Measurements from ENCODE around the gene TMEM101. TPM values are rescaled to one million over a fixed set of nuclear protein-coding genes. Genes with fewer than 3 reads are reported as not detected.

TMEM101 gene
- total RNA-seq, 2 donors from 2014 or later = 48.0 to 51.6 TPM

- no peak for DNase-seq (ENCODE audit: low spot score)
- no peak overlapping the region for H3K27ac ChIP-seq
- H3K27me3 ChIP-seq (replicated peaks; ENCODE audit: insufficient read depth) = no peaks in the 10 kb centered on the region
- TF ChIP-seq POLR2AphosphoS5 (IDR thresholded peaks at IDR 0.05) = no peak
- no peak for TF ChIP-seq CTCF (IDR thresholded peaks at IDR 0.05)
- TF ChIP-seq POLR2A (IDR thresholded peaks at IDR 0.05) = no peak
- intact Hi-C loops (cut with DNase I) = no loop called here
- H3K9me3 ChIP-seq = no peaks in the 10 kb centered on the region
- no peaks in the 10 kb centered on the region for H3K4me1 ChIP-seq (replicated peaks)
- WGBS = 75% methylated on average over 7 of the region's 7 CpGs
- H3K4me3 ChIP-seq = no peak overlapping the region
- H3K36me3 ChIP-seq = no peaks in the 10 kb centered on the region
Observed at GRCh38 chr17:43979011-43979410, 35.8 kb downstream of the TMEM101 start.

GRCh38 chr17:43978078-43978477 is 36.7 kb downstream of the TMEM101 start:
- TF ChIP-seq CTCF (IDR thresholded peaks at IDR 0.05) (no peak), POLR2A (IDR thresholded peaks at IDR 0.05) (no peak), POLR2AphosphoS5 (IDR thresholded peaks at IDR 0.05) (no peak)
- DNase-seq (ENCODE audit: low spot score) = no peak
- no peaks in the 10 kb centered on the region for H3K27me3 ChIP-seq (replicated peaks; ENCODE audit: insufficient read depth)
- no peaks in the 10 kb centered on the region for H3K36me3 ChIP-seq
- no peak overlapping the region for H3K27ac ChIP-seq
- H3K9me3 ChIP-seq = no peaks in the 10 kb centered on the region
- 68% methylated on average over 2 of the region's 2 CpGs for WGBS
- no peaks in the 10 kb centered on the region for H3K4me1 ChIP-seq (replicated peaks)
- no peak overlapping the region for H3K4me3 ChIP-seq
- intact Hi-C loops (cut with DNase I) = no loop called here

DNA sequence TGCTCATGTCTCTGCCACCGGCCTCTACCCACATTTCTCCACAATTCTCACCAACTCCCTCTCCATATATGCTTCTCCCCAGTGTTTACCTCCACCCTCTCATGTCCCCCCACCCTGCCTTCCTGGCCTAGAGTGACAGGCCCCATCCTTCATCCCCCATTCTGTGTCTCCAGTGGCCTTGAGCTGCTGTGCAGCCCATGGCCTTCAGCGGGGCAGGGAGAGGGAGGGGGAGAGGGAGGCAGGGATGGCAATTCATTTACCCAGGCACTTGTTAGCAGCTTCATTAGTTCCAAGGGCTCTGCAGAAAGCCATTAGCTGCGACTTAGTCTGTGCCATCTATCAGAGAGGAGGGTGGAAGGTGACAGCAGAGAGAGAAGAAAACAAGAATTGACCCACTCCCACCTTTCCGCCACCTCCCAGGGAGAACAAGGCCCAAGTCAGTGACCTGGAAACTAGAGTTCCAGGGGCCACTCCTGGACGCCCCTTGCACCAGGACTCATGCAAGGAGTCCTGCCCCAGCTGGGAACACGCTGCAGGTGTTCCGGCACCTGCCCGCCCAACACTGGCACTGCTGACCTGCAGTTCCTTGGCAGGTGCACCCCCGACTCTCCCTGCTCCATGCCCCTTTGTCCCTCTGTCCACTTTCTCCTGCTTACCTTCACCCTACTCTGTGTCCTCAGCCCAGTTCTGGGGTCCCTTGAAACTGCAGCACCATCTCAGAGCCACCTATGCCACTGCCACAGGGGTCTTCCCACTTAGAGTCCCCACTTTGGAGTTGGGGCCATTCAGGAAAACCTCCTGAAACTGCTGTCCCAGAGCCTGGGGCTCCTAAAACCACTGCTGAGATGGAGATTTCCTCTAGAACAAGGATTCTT is 37.6 kb downstream of the TMEM101 start:
- no peaks in the 10 kb centered on the region for H3K36me3 ChIP-seq
- no peak for DNase-seq (ENCODE audit: low spot score)
- H3K9me3 ChIP-seq = no peaks in the 10 kb centered on the region
- no peaks in the 10 kb centered on the region for H3K4me1 ChIP-seq (replicated peaks)
- no peak for TF ChIP-seq CTCF (IDR thresholded peaks at IDR 0.05)
- TF ChIP-seq POLR2A (IDR thresholded peaks at IDR 0.05) = no peak
- no peak for TF ChIP-seq POLR2AphosphoS5 (IDR thresholded peaks at IDR 0.05)
- 78% methylated on average over 9 of the region's 9 CpGs for WGBS
- no peak overlapping the region for H3K4me3 ChIP-seq
- intact Hi-C loops (cut with DNase I) = no loop called here
- H3K27ac ChIP-seq = no peak overlapping the region
- H3K27me3 ChIP-seq (replicated peaks; ENCODE audit: insufficient read depth) = no peaks in the 10 kb centered on the region

DNA sequence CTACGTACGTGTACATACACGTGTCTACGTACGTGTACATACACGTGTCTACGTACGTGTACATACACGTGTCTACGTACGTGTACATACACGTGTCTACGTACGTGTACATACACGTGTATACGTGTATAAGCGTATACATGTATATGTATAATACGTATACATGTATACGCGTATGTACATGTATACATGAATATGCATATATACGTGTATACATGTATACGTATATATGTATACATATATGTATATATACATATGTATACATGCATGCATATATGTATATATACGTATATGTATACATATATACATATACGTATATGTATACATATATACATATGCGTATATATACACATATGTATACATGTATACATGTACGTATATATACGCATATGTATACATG is 38.9 kb downstream of the TMEM101 start:
- intact Hi-C loops (cut with DNase I) = no loop called here

More for the DNA sequence above, 38.9 kb downstream of the TMEM101 start:
- no peaks in the 10 kb centered on the region for H3K4me1 ChIP-seq (replicated peaks)
- H3K4me3 ChIP-seq = no peak overlapping the region
- no peaks in the 10 kb centered on the region for H3K36me3 ChIP-seq
- TF ChIP-seq CTCF (IDR thresholded peaks at IDR 0.05) (no peak), POLR2A (IDR thresholded peaks at IDR 0.05) (no peak), POLR2AphosphoS5 (IDR thresholded peaks at IDR 0.05) (no peak)
- no peak overlapping the region for H3K27ac ChIP-seq
- H3K9me3 ChIP-seq = no peaks in the 10 kb centered on the region
- DNase-seq (ENCODE audit: low spot score) = no peak
- WGBS = 87% methylated on average over 22 of the region's 27 CpGs
- no peaks in the 10 kb centered on the region for H3K27me3 ChIP-seq (replicated peaks; ENCODE audit: insufficient read depth)

Measured in prostate gland (tissue), 2 donors.